GM21423 (cell line): Measurements from ENCODE around the gene GPR65.

Source experiments
- ATAC-seq: cut with Tn5 transposase; IDR thresholded peaks from one replicate; pipeline ENCODE4 v1.9.1; 2021; ENCODE audit warnings: mild to moderate bottlenecking, moderate library complexity; ENCODE audit not compliant: unreplicated experiment

The GPR65 gene

GRCh38 chr14:88037325-88037724 lies 32.4 kb downstream of the GPR65 start:
- ATAC-seq, result no peak

GRCh38 chr14:88039197-88039596 lies 34.3 kb downstream of the GPR65 start:
- no peak for ATAC-seq

- no peak for ATAC-seq
These were observed 35.2 kb downstream of the GPR65 start for GRCh38 chr14:88040146-88040545.

GRCh38 chr14:88043529-88044443 lies 38.9 kb downstream of the GPR65 start:
- no peak for ATAC-seq

GRCh38 chr14:88044444-88044758 lies 39.5 kb downstream of the GPR65 start:
- ATAC-seq, result no peak

GRCh38 chr14:88044776-88045446 lies 40.0 kb downstream of the GPR65 start:
- ATAC-seq, result peak; percentile 77

- ATAC-seq, result no peak
These were observed 40.8 kb downstream of the GPR65 start for GRCh38 chr14:88045705-88046104.

GRCh38 chr14:88048351-88048750 lies 43.4 kb downstream of the GPR65 start:
- no peak for ATAC-seq

- no peak for ATAC-seq
These were observed 44.3 kb downstream of the GPR65 start for GRCh38 chr14:88049266-88049665.

- no peak for ATAC-seq
These were observed 45.0 kb downstream of the GPR65 start for GRCh38 chr14:88049936-88050335.

GRCh38 chr14:88060576-88060975 lies 55.6 kb downstream of the GPR65 start:
- ATAC-seq, result no peak

- ATAC-seq, result no peak
These were observed 58.9 kb downstream of the GPR65 start for GRCh38 chr14:88063811-88064210.
